Activated CD4-positive, alpha-beta T cell treated with anti-CD3 and anti-CD28 coated beads for 24 hours (primary cell): ENCODE results near the gene MAPK11.
A peak's percentile ranks its signal among the peaks of the same experiment; 100 is the strongest.

Experiments used
- DNase-seq, 2 donors: peaks; one replicate each; pipeline ENCODE4 v3.0.0-alpha.2; 2020; ENCODE audit warnings: low read depth in 2 of 2

The MAPK11 gene

DNA sequence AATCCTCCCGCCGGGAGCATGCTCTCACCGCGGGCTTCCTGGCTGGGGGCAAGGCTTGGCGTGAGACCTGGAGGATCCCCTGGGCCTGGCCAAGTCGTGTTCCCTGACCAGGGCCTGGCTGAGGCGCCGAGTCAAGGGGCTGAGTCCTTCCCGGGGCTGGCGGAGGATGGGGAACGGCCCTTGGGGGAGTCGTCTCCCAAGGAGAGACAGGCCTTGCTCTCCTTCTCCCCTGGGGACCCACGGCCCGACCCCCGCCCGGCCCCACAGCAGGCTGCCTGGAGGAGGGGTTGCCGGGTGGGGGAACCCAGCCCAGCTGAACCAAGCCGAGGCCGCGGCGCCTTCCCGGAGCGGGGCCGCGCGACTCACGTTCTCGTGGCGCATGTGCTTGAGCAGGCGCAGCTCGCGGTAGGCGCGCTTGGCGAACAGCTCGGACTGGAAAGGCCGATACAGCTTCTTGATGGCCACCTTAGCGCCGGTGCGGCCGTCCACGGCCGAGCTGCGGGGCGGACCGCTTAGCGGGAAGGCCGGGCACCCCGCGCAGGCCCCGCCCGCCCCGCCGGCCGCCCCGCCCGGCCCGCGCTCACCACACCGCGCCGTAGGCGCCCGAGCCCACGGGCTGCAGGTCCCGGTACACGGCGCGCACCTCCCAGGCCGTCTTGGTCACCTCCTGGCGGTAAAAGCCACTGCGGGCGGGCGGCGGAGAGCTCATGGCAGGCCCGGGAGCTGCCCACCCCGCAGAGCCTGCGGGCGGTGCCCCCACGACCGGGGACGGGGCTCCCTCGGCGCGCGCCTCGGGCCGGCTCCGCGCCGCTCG lies 9.2 kb downstream of the MAPK11 start:
- no peak for DNase-seq

DNA sequence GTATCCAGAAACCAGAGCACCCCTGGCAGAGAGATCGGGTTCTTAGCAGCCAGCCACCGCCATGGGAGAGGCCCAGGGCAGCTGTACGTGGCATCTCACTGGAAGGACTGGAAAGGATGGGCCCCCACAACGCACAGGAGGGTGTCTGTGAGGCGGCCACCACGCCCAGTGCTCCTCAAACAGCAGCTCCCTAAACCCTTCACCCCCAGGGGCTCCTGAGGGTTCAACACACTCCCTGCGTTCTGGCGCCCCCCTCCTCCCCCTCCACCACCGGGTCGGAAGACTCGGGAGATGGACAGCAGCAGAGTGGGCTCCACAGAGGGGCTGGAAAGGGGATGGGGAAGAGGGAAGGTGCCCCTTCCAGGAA lies 9.8 kb downstream of the MAPK11 start:
- DNase-seq: no peak

DNA sequence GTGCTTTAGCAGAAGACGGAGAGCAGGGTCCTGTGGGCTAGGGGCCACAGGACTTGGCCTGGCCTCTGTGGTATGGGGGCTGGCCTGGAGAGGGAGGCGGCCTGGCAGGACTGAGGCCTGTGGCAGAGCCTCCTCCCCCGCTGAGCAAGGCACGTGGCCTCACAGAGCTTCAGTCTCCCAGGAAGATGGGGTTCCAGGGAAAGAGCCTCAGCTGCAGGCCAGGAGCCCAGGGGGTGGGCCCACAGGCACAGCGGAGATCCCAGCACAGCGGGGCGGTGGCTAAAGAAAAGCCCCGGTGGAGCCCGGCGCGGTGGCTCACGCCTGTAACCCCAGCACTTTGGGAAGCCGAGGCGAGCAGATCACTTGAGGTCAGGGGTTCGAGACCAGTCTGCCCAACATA lies 10.9 kb downstream of the MAPK11 start:
- no peak for DNase-seq

DNA sequence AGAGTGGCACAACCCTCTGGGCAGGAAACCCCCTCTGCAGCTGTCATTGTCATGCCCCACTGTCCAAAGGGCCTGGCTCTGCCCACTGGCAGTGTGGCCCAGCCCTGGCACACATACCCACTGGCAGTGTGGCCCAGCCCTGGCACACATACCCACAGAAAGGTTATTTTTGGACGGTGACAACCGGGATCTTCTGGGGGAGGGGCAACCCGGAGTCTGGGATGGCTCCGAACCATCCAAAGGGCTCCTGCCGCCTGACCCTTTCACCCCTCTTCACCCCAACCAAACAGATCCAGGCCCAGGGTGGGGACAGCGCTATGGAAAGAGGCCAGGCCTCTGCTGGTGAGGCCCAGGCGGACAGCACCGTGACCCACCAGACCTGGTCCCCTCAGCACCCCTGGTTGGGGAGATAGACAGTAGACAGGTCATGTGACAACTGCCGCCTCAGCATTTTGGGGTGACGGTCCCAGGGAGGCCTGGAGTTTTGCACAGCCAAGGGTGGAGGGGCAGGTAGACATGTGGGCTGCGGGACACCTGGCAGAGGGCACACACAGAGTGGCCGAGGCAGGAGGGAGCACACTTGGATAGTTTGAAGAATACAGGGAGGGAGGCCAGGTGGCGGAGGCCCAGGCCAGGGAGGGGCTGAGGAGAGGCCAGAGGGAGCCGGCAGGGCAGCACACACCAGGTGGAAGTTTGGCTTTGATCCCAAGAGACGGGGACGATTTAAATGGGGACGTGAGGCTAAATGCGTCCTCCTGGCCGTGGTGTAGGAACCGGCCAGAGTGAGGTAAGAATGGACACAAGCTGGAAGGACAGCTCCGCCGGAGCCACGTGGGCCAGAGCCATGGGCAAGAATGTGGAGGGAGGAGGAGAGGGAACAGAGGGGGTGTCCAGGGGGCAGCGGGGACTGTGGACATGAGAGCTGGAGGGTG lies 11.6 kb downstream of the MAPK11 start:
- DNase-seq: no peak

DNA sequence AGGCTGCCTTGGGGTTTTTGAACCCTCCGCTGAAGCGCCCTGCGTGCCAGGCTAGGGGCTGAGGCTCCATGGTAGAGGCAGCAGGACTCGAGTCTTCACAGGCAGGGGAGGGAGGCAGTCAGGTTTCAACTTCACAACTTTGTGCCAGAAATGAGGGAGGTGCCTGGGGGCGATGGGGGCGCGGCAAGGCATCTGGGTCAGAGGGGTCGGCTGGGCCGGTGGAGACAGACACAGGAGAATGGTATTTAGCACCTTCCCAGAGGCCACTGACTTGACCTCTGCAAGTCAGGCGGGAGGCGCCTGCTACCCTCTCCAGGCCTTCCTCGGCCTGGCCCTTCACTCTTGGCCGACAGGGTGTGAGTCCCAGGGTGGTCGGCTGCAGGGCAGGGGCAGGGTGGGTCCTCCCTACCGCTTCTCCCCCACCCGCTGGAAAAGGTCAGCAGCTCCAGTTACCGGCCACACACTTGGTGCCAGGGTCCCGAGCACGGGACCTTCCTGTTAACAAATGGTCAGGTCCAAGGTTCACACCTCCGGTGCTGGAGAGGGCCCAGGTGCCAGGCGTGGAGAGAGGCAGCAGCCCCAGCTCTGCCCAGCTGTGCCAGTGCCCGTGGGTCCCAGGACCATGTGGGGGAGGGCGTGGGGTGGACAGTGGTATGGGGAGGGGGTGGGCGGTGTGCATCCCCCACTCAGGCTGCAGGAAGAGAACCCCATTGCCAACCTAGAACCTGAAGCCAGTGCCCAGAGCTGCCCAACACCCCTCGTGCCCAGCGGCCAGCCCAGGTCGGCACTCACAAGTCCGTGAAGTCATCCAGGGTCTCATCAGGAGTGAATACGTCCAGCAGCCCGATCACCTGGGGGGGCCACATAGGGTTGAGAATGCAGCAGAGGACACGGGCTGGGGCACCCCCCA lies 12.5 kb downstream of the MAPK11 start:
- no peak for DNase-seq

DNA sequence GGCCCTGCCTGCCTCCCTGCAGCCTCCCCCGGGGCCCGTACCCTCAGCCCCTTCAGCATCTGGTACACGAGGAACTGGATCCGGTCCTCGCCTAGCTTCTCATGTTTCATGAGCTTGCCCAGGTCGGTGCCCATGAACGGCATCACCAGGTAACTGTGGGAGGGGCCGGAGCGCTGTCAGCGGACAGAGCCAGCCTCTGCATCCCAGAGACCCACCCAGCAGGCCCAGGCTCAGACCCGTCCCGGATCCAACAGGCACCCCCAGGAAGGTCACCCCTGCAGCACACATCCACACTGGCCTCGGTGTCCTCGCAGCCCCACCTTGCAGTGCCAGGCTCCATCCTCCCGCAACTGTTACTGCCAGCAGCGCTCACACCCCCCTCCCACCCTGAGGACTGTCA lies 13.1 kb downstream of the MAPK11 start:
- DNase-seq: no peak

DNA sequence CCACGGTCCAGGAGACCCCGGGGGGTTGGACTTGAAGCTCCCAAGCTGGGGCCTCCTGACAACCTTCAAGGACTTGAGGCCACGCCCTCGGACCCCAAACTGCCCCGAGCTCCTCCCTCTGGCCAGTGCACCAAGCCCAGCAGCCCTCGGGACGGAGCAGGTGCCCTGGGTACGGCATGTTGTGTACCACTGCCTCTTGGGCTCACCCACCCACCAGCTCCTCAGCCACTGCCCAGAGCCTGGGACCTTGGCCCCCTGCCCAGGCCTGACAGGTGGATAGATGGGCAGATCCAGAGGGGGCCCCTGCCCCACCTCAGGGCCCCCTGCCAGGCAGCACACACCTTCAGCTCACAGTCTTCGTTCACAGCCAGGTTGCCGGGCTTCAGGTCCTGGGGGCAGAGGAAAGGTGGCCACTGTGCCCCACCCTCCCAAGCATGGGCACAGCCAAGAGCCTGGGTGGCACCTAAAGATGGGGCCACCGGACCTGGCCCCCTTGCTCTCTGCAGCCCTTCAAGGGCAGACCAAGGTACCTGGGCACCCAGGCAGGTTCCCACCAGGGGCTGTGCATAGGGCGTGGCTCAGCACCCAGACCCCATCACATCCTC lies 13.8 kb downstream of the MAPK11 start:
- no peak for DNase-seq

DNA sequence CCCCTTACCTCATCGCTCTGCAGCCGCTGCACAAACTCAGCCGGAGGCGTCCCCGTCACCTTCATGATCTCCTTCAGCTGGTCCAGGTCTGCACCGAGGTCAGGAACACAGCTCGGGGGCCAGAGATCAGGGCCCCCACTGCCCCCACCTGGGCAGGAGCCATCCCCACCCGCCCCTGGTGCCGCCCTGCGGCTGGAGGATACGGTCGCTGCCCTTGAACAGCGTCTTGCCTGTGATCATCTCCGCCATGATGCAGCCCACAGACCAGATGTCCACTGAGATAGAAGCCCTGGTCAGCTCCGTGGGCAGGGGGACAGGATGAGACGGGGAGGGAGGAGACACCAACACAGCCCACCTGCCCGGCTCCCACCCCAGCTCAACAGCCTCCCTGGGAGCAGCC lies 14.6 kb downstream of the MAPK11 start:
- no peak for DNase-seq

DNA sequence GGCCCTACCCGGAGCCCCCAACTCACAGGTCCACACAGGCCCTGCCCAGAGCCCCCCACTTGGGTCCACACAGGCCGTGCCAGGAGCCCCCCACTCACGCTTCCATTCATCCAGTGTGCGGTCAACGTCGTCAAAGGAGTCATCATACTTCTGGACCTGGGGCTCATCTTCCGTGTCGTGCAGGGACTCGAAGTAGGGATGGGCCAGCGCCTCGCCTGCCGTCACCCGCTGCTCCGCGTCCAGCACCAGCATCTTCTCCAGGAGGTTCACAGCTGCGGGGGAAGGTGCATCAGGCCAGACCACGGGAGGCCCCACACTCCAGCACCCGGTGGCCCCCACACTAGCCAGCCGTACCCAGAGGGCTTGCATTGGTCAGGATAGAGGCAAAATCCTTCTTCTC lies 15.1 kb downstream of the MAPK11 start:
- no peak for DNase-seq

DNA sequence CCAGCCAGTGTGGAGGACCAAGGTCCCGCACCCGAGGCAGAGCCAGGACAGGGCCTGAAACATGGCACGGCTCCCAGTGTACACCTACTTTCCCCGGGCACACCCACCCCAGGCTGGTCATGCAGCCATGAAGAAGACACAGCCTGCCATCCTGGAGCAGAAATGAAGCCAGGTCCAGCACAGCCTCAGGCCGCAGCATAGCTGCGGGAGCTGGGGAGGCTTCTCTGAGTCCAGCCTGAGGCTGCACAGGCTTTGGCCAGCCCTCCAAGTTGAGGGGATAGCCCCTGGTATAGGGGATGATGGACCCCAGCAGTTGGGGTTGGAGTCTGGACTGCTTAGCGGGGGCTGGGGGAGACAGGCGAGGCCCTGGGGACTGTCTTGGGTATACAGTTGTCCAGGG lies 16.2 kb downstream of the MAPK11 start:
- DNase-seq: no peak

DNA sequence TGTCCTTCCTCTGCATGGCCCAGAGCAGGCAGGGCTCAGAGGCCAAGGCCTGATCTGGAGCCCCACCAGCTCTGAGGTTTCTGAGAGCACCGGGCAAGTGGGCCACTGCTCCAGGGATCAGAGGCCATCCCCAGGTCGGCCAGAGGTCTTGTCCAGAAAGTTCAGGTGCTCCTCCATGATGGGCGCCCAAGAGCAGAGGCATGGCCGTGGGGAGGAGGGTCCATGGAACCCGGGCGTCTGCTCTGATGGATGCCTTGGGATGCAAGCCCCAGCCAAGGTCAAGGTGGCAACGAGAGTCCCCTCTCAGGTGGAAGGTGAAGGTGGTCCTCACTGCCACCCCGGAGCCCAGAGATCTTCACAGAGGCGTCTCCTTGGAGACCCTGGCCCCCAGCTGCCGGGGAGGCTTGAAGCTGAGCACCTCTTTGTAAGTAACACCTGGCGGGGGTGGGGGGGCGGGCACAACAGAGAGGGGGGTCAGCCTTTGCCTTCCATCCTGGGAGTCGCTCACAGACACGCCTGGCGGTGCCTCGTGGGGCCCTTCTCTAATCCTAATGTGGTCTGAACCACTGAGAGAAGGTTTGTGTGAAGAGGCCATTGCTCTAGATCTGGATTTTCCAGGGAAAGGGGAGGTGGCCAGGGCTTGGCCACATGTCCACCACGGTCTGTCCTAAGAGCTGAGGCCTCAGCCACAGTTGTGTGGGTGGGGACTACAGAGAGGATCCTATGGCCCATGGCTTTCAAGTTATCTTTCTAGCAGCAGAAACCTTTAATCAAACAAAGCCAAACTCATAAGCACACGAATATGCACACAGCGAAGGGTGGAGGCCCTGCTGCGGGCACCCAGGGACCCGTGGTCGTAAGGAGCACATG lies 16.9 kb downstream of the MAPK11 start:
- DNase-seq: no peak

DNA sequence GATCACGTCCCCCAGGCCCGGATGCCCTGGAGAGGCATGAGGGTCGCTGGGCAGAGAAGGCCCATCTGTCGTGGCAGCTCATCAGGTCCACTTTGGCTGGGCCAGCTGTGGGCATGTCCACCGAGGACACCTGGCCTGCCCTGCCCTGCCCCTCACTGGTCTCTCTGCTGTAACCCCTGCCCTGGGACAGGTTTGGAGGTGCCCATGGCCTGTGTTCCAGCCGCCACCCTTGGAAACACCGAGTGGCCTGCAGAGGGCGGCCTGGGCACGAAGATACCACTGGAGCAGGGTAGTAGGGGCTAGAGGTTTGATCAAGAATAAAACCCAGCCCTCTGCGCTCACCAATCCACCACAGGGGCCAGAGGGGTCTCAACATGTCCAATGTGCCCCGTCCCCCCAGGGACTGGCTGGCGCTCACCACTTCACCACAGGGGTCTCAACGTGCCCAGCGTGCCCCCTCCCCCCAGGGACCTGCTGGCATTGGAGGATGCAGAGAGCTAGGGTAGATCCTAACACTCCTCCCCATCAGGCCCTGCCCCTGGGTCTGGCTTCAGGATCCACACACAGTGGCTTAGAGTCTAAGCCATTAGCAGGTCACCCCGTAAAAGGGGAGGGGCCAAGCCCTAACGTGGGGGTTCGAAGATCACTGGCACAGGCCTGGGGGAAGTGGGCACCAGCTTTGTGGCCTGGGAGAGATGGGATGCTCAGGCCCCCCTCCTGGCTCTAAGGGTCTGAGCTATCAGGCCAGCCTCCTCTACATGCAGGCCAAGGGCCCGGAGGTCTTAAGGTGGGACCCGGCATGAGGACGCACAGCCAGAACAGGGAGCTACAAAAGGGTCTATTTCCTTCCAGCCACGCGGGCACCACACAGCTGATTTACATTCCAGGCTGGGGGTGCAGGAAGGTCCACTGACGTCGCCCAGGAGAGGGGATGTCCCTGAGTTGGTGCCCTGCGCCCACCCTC lies 17.8 kb downstream of the MAPK11 start:
- peak in 1 of 2 donors; percentile 53 for DNase-seq

DNA sequence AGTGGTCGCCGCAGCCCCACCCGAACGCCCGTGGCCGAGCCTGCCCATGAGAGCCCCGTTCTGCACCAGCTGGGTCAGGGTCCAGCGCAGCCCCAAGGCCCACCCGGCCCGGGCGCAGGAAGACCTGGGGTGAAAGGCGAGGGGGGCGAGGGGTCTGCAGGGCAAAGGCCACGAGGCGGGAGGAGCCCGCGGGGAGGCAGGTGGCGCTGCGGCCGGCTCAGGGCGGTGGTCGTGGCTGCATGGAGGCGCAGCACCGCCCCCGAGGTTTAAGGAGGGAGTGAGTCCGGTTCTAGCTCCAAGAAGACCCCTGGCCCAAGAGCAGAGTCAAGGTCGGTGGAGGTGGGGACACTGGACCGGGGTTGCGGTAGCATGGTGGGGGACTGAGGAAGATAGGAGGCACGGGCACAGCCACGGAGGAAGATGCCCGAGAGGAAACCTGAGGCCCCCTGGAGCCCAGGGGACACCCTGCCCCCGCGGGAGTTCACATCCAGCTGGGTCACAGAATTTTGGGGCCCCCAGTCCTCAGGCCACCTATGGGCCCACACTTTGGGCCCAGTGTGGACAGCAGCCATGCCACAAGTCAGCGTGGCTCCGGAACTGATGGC lies 18.6 kb downstream of the MAPK11 start:
- no peak for DNase-seq

DNA sequence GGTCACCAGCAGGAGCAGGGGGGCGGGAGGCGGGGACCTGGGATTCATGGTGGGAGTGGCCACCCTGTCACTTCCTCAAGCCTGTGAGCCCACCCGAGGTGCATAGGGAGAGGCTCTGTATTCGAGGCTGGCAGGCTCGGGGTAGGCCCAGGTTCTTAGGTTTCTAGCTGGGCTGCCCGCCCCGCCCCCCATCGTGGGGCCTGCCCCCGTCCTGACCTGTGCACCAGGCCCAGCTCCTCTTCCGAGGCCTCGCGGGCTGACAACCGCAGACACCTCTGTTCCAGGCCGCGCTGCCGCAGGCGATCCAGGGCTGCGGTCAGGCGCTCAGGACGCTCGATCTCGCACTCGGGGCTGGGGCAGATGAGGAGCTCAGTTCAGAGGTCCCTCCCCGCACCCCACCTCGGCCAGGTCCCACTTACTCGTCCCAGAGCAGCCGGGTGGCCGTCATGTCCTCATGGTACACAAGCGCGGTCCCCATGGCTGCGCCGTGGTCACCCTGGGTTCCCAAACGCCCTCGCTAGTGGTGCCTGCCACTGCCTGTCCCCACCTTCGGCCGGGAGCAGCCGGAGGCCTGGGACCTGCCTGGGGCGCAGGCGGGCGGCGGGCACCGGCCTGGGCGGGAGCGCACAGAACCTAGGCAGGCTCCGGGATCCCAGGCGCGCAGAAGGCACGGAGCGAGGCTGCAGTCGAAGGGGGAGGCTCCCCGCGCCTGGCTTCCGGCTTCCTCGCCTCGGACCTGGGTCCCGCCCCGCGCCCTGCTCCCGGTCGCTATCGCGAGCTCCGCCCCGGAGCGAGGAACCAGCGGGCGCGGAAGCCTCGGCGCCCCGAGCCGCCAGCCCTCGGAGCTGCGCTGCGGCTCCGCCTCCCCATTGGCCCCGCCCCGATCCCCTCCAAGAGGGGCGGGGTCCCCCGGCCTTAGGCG lies 19.4 kb downstream of the MAPK11 start, which contains the start of gene HDAC10:
TSS of gene HDAC10 (minus strand) at position 711 of the 922 bp plus-strand sequence. CDS start at position 478, 233 bp downstream.
- peak; percentile 68 to 77 for DNase-seq

DNA sequence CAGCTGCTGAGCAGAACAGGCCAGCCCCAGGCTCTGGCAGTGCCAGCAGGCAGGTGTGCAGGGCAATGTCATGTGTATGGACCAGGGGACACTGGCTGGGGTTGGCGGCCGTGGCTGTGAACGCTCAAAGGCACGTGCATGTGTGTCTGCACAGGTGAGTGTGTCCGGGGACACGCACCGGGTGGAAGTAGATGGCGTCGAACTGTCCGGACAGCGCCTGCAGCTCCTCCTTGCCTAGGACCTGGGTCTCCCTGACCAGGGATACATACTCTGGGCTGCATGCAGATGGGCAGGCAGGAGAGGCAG lies 20.0 kb downstream of the MAPK11 start:
- DNase-seq: no peak

DNA sequence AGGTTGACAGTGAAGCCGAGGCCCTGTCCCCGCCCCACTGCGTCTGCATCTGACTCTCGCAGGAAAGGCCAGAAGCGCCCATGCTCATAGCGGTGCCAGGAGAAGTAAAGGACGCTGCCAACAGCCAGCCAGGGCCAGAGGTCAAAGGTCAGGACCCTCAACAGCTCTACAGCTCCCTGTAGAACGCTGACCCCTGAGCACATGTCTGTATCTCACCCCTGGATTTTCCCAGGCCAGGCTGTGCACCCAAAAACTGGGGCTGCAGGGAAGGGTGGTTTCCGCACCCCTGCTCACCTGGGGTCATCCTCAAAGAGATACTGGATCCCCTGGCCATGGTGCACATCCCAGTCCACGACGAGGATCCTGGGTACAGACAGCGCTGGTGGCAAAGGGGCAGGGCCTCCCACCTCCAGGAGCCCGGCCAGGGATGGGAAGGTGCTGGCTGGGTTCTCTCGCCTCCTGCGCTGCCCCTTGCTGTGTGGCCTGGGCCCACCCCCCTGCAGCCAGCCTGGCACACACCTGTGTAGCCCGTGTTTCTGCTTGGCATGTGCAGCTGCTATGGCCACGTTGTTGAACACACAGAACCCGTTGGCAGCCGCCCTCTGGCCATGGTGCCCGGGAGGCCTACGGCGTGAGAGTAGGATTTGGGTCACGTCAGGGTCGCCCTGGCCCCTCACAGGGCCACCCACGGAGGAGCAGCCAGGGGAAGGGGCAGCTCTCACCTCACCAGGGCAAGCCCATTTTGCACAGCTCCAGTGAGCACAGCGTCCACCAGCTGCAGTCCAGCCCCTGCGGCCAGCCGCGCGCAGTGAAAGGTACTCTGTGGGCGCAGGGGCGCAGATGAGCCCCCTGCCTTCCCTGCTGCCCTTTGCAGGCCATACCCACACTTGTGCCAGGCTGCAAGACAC lies 20.6 kb downstream of the MAPK11 start:
- no peak for DNase-seq
